T-cell (primary cell): Measurements from ENCODE around the gene UBE2I. TPM values are rescaled to one million over a fixed set of nuclear protein-coding genes. Genes with fewer than 3 reads are reported as not detected.

Experiments used
- ATAC-seq, 4 experiments: fragments of 200-7000 bp in 3 of 4; fragments of 150-1000 bp in 1 of 4; cut with Tn5 transposase; replicated peaks in 1 of 4; 1 replicate in 3 of 4; 2 replicates in 1 of 4; pipeline ENCODE4 v1.10.0; 2021; ENCODE audit warnings: moderate library complexity in 3 of 4, mild to moderate bottlenecking in 2 of 4, moderate number of reproducible peaks in 1 of 4
- CTCF ChIA-PET, 2 donors: fragments of 300-600 bp; sonication (Branson Sonifier 250); formaldehyde crosslinking; loops; one replicate each; lab custom pipeline; 2022; ENCODE audit warnings: antibody characterized with exemption in 2 of 2; lab: Charles Lee
- POLR2A ChIA-PET, 2 donors: fragments of 300-600 bp; sonication (Branson Sonifier 250); formaldehyde crosslinking; loops; one replicate each; lab custom pipeline; 2022; ENCODE audit warnings: antibody characterized with exemption in 2 of 2; lab: Charles Lee
- DNase-seq, 35 experiments: peaks; one replicate each; pipeline versions ENCODE4 v3.0.0 to v3.0.0-alpha.2; 2013 to 2023
- H3K27ac ChIP-seq: one replicate; pipeline ENCODE4 v1.5.1; 2013; ENCODE audit warnings: low read length
- H3K27me3 ChIP-seq, 2 experiments: replicated peaks in 1 of 2; 1 replicate in 1 of 2; 2 replicates in 1 of 2; pipeline versions ENCODE4 v1.6.1 to v1.7.0; 2013; ENCODE audit warnings: low read length in 1 of 2, mixed read lengths in 1 of 2; ENCODE audit not compliant: control insufficient read depth in 2 of 2, insufficient read depth in 2 of 2; ENCODE audit errors: extremely low read depth in 1 of 2
- H3K36me3 ChIP-seq, 2 donors: 1 replicate in 1 of 2; 2 replicates in 1 of 2; pipeline versions ENCODE4 v1.6.1 to v1.7.0; 2013; ENCODE audit warnings: low read length in 1 of 2; ENCODE audit not compliant: control insufficient read depth in 2 of 2, insufficient read depth in 1 of 2; ENCODE audit errors: extremely low read depth in 1 of 2
- H3K4me1 ChIP-seq, 2 experiments: 1 replicate in 1 of 2; 2 replicates in 1 of 2; pipeline versions ENCODE4 v1.6.1 to v1.7.0; 2013; ENCODE audit warnings: low read length in 2 of 2, mixed read lengths in 1 of 2; ENCODE audit not compliant: insufficient read depth in 2 of 2, control insufficient read depth in 1 of 2; ENCODE audit errors: extremely low read depth in 1 of 2
- H3K4me3 ChIP-seq, 2 donors: 1 replicate in 1 of 2; 2 replicates in 1 of 2; pipeline versions ENCODE4 v1.5.1 to v1.7.0; 2013; ENCODE audit warnings: mild to moderate bottlenecking in 2 of 2, low read length in 1 of 2, moderate library complexity in 1 of 2; ENCODE audit not compliant: control insufficient read depth in 1 of 2; ENCODE audit errors: extremely low read depth in 1 of 2
- H3K9me3 ChIP-seq: 2 replicates; pipeline ENCODE4 v1.7.0; 2013
- H3K27ac Mint-ChIP-seq, 2 donors: one replicate each; pipeline ENCODE4 v1.8.0; 2020 to 2021; ENCODE audit warnings: mild to moderate bottlenecking in 2 of 2, mixed read lengths in 2 of 2
- H3K27me3 Mint-ChIP-seq, 2 donors: one replicate each; pipeline ENCODE4 v1.8.0; 2021 to 2022; ENCODE audit warnings: mixed read lengths in 2 of 2
- H3K36me3 Mint-ChIP-seq: one replicate; pipeline ENCODE4 v1.8.0; 2021; ENCODE audit warnings: mixed read lengths
- H3K4me1 Mint-ChIP-seq, 3 donors: one replicate each; pipeline ENCODE4 v1.8.0; 2020 to 2022; ENCODE audit warnings: mixed read lengths in 3 of 3, mild to moderate bottlenecking in 1 of 3
- H3K4me3 Mint-ChIP-seq, 3 donors: one replicate each; pipeline ENCODE4 v1.8.0; 2020 to 2022; ENCODE audit warnings: mild to moderate bottlenecking in 3 of 3, mixed read lengths in 3 of 3, moderate library complexity in 3 of 3
- H3K9me3 Mint-ChIP-seq, 3 donors: one replicate each; pipeline ENCODE4 v1.8.0; 2020 to 2022; ENCODE audit warnings: mixed read lengths in 3 of 3
- WGBS: methylation state at CpG from one replicate; pipeline ENCODE4 v1.1.5; 2013; ENCODE audit warnings: missing lambda C conversion rate; ENCODE audit not compliant: insufficient coverage; 5-methylcytosine and 5-hydroxymethylcytosine counted together
- total RNA-seq, 35 experiments: library from RNA in 6 of 35; stranded (reverse) in 6 of 35; fragments of 120-200 nt in 1 of 35; gene quantifications; one replicate each; pipeline versions ENCODE4 v1.2.1 to v1.2.4 and lab custom pipeline; 2013 to 2026

Gene UBE2I
- total RNA-seq, 5 donors from 2014 or later (not counting 1 experiment from before 2014, with no cell fraction given): 173 to 247 (median 190) TPM

GRCh38 chr16:1310832-1311200, 1.4 kb downstream of the UBE2I start:
- no peaks in the 10 kb centered on the region for H3K27me3 ChIP-seq
- 0% methylated on average over 14 of the region's 14 CpGs for WGBS
- Mint-ChIP-seq H3K27me3 (no peaks in the 10 kb centered on the region), H3K4me3 (peak overlapping the region; percentile 90 to 98 (median 97)), H3K4me1 (peaks cover 35 to 51% (median 37%) of the 10 kb centered on the region in 3 donors), H3K27ac (peak overlapping the region; percentile 94 to 96), H3K36me3 (peaks cover 8% of the 10 kb centered on the region), H3K9me3 (no peaks in the 10 kb centered on the region)
- peaks cover 20 to 56% of the 10 kb centered on the region in 2 experiments for H3K4me1 ChIP-seq
- ChIA-PET POLR2A (no interaction called here), CTCF (no interaction called here)
- DNase-seq (peak in 15 of 35 experiments; percentile 20 to 53 (median 32)), ATAC-seq (no peak)
- no peaks in the 10 kb centered on the region for H3K9me3 ChIP-seq
- peak overlapping the region; percentile 77 to 87 for H3K4me3 ChIP-seq
- H3K27ac ChIP-seq: peak overlapping the region; percentile 62
- peaks cover 19 to 32% of the 10 kb centered on the region in 2 donors for H3K36me3 ChIP-seq

- Mint-ChIP-seq H3K27me3 (no peaks in the 10 kb centered on the region), H3K4me1 (peaks cover 30 to 50% (median 40%) of the 10 kb centered on the region in 3 donors), H3K27ac (peak overlapping the region; percentile 94 to 96), H3K4me3 (peak overlapping the region; percentile 90 to 98 (median 97)), H3K9me3 (no peaks in the 10 kb centered on the region), H3K36me3 (peaks cover 12% of the 10 kb centered on the region)
- Histone ChIP-seq H3K4me3 (peak overlapping the region; percentile 77 to 87), H3K9me3 (no peaks in the 10 kb centered on the region), H3K27me3 (no peaks in the 10 kb centered on the region), H3K27ac (peak overlapping the region; percentile 45), H3K4me1 (peaks cover 20 to 53% of the 10 kb centered on the region in 2 experiments), H3K36me3 (peaks cover 24 to 37% of the 10 kb centered on the region in 2 donors)
- 23% methylated on average over 13 of the region's 13 CpGs for WGBS
- ChIA-PET POLR2A (no interaction called here), CTCF (interaction anchor here in 1 of 2 donors (0.6 kb wide), 1 partner anchor 20 kb away, joined by 7 read pairs; no protein-coding TSS in a partner anchor)
- DNase-seq: no peak
- no peak for ATAC-seq
Observed at GRCh38 chr16:1311212-1311737, 1.8 kb downstream of the UBE2I start.

- H3K27ac Mint-ChIP-seq: no peak overlapping the region
- Histone ChIP-seq H3K27ac (peak overlapping the region; percentile 45), H3K4me3 (peak overlapping the region; percentile 77 to 87), H3K4me1 (peaks cover 20 to 53% of the 10 kb centered on the region in 2 experiments), H3K9me3 (no peaks in the 10 kb centered on the region), H3K27me3 (no peaks in the 10 kb centered on the region), H3K36me3 (peaks cover 24 to 43% of the 10 kb centered on the region in 2 donors)
- H3K27me3 Mint-ChIP-seq: no peaks in the 10 kb centered on the region
- H3K36me3 Mint-ChIP-seq: peaks cover 18% of the 10 kb centered on the region
- ATAC-seq (no peak), DNase-seq (no peak)
- ChIA-PET CTCF (interaction anchor here in 1 of 2 donors (0.6 kb wide), 1 partner anchor 19 kb away, joined by 7 read pairs; no protein-coding TSS in a partner anchor), POLR2A (no interaction called here)
- H3K4me3 Mint-ChIP-seq: peak overlapping the region; percentile 90 to 98 (median 97)
- WGBS: 58% methylated on average over 21 of the region's 35 CpGs
- H3K4me1 Mint-ChIP-seq: peaks cover 24 to 50% (median 39%) of the 10 kb centered on the region in 3 donors
- no peaks in the 10 kb centered on the region for H3K9me3 Mint-ChIP-seq
Observed at GRCh38 chr16:1311738-1312466, 2.5 kb downstream of the UBE2I start.

GRCh38 chr16:1312467-1312816, 3.0 kb downstream of the UBE2I start:
- peak overlapping the region in 1 of 2 donors; percentile 6 for H3K27ac Mint-ChIP-seq
- Histone ChIP-seq H3K27ac (no peak overlapping the region), H3K9me3 (no peaks in the 10 kb centered on the region), H3K4me3 (no peak overlapping the region), H3K4me1 (peaks cover 20 to 50% of the 10 kb centered on the region in 2 experiments), H3K36me3 (peaks cover 24 to 49% of the 10 kb centered on the region in 2 donors), H3K27me3 (no peaks in the 10 kb centered on the region)
- DNase-seq (no peak), ATAC-seq (no peak)
- H3K9me3 Mint-ChIP-seq: no peaks in the 10 kb centered on the region
- WGBS: 81% methylated on average over 14 of the region's 16 CpGs
- ChIA-PET CTCF (no interaction called here), POLR2A (no interaction called here)
- no peaks in the 10 kb centered on the region for H3K27me3 Mint-ChIP-seq
- H3K36me3 Mint-ChIP-seq: peaks cover 21% of the 10 kb centered on the region
- H3K4me3 Mint-ChIP-seq: peak overlapping the region; percentile 44 to 98 (median 56)
- peaks cover 23 to 50% (median 39%) of the 10 kb centered on the region in 3 donors for H3K4me1 Mint-ChIP-seq

- no peak overlapping the region for H3K4me3 ChIP-seq
- DNase-seq: no peak
- peak overlapping the region; percentile 44 to 98 (median 56) for H3K4me3 Mint-ChIP-seq
- no peaks in the 10 kb centered on the region for H3K9me3 Mint-ChIP-seq
- no peaks in the 10 kb centered on the region for H3K27me3 ChIP-seq
- ATAC-seq: no peak
- no peaks in the 10 kb centered on the region for H3K27me3 Mint-ChIP-seq
- POLR2A ChIA-PET: interaction anchor here (0.6 to 0.7 kb wide), 2 partner anchors 9 to 176 kb away, joined by 3 to 5 read pairs; no protein-coding TSS in a partner anchor
- H3K36me3 Mint-ChIP-seq: peaks cover 26% of the 10 kb centered on the region
- H3K27ac Mint-ChIP-seq: peak overlapping the region in 1 of 2 donors; percentile 6
- peaks cover 24 to 53% of the 10 kb centered on the region in 2 donors for H3K36me3 ChIP-seq
- peaks cover 23 to 49% (median 39%) of the 10 kb centered on the region in 3 donors for H3K4me1 Mint-ChIP-seq
- CTCF ChIA-PET: interaction anchor here in 1 of 2 donors (0.6 kb wide), 1 partner anchor 295 kb away, joined by 6 read pairs; no protein-coding TSS in a partner anchor
- 93% methylated on average over 14 of the region's 15 CpGs for WGBS
- H3K9me3 ChIP-seq: no peaks in the 10 kb centered on the region
- no peak overlapping the region for H3K27ac ChIP-seq
- peaks cover 20 to 50% of the 10 kb centered on the region in 2 experiments for H3K4me1 ChIP-seq
Observed at GRCh38 chr16:1312903-1313302, 3.5 kb downstream of the UBE2I start.

- ATAC-seq (no peak), DNase-seq (no peak)
- 93% methylated on average over 36 of the region's 38 CpGs for WGBS
- no peaks in the 10 kb centered on the region for H3K27me3 ChIP-seq
- ChIA-PET CTCF (no interaction called here), POLR2A (interaction anchor here in 1 of 2 donors (0.6 kb wide), 1 partner anchor 175 kb away, joined by 3 read pairs; no protein-coding TSS in a partner anchor)
- Mint-ChIP-seq H3K4me1 (peaks cover 18 to 44% (median 39%) of the 10 kb centered on the region in 3 donors), H3K4me3 (peak overlapping the region in 1 of 3 donors; percentile 31), H3K36me3 (peaks cover 32% of the 10 kb centered on the region), H3K9me3 (no peaks in the 10 kb centered on the region), H3K27ac (no peak overlapping the region), H3K27me3 (no peaks in the 10 kb centered on the region)
- no peak overlapping the region for H3K4me3 ChIP-seq
- no peak overlapping the region for H3K27ac ChIP-seq
- no peaks in the 10 kb centered on the region for H3K9me3 ChIP-seq
- H3K4me1 ChIP-seq: peaks cover 18 to 48% of the 10 kb centered on the region in 2 experiments
- peaks cover 27 to 63% of the 10 kb centered on the region in 2 donors for H3K36me3 ChIP-seq
Observed at GRCh38 chr16:1313721-1314369, 4.4 kb downstream of the UBE2I start.
